HFFc6 (cell line): ENCODE data around the gene ZNF519. TPM values are rescaled to one million over a fixed set of nuclear protein-coding genes. Genes with fewer than 3 reads are reported as not detected.

ENCODE experiments used
- DNase-seq: peaks from one replicate; pipeline ENCODE4 v3.0.0-alpha.2; 2018
- H3K27ac Mint-ChIP-seq: 2 replicates; pipeline ENCODE4 v1.8.0; 2020; ENCODE audit warnings: mild to moderate bottlenecking, mixed read lengths
- H3K27me3 Mint-ChIP-seq: 2 replicates; pipeline ENCODE4 v1.8.0; 2021; ENCODE audit warnings: mild to moderate bottlenecking, moderate library complexity, mixed read lengths; ENCODE audit not compliant: insufficient read depth
- H3K36me3 Mint-ChIP-seq: 2 replicates; pipeline ENCODE4 v1.8.0; 2021; ENCODE audit warnings: low read depth, mixed read lengths
- H3K4me1 Mint-ChIP-seq: 2 replicates; pipeline ENCODE4 v1.8.0; 2020; ENCODE audit warnings: low read depth, mixed read lengths
- H3K4me3 Mint-ChIP-seq: 2 replicates; pipeline ENCODE4 v1.8.0; 2020; ENCODE audit warnings: mild to moderate bottlenecking, moderate library complexity, mixed read lengths
- H3K9me3 Mint-ChIP-seq: 2 replicates; pipeline ENCODE4 v1.8.0; 2020; ENCODE audit warnings: mild to moderate bottlenecking, mixed read lengths
- total RNA-seq, 6 experiments: library from RNA; stranded (reverse); fragmentation: NEBNext Ultra II Directional; extraction: Animal tissue kit (Norgen Biotek cat#: 25700); gene quantifications; 2 replicates in 1 of 6; 3 replicates in 5 of 6; pipeline ENCODE4 v1.2.3, GENCODE V29; 2021
- TF ChIP-seq, protein P1 (sequence below): fragments of 200-600 bp; sonication (generic); IDR thresholded peaks from 2 replicates; pipeline ENCODE4 v1.5.0; 2021; ENCODE audit warnings: antibody characterized with exemption, mild to moderate bottlenecking

Gene ZNF519
- total RNA-seq, 6 experiments from 2014 or later = 1.8 to 3.3 (median 2.9) TPM

DNA sequence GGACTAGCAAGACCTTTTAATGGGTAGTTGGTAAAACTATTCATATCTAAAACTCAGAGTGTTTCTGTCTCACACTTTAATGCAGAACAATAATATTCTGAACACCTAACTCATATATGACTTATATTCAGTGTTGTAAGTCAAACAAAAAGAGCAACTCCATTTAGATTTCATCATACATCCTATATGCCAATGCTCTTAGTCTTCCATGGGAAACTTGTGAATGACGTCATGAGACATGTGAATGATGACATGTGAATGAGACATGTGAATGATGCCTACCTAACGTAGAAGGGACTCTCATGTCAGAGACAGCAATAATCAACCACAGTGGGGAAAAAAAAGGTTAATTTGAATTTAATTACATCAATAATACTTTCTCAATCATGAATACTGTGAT, 28.0 kb downstream of the ZNF519 start:
- Mint-ChIP-seq H3K4me3 (no peak overlapping the region), H3K9me3 (peaks cover 61% of the 10 kb centered on the region), H3K27ac (no peak overlapping the region), H3K4me1 (no peaks in the 10 kb centered on the region), H3K27me3 (no peaks in the 10 kb centered on the region), H3K36me3 (peaks cover 59% of the 10 kb centered on the region)
- TF ChIP-seq, protein P1, sequence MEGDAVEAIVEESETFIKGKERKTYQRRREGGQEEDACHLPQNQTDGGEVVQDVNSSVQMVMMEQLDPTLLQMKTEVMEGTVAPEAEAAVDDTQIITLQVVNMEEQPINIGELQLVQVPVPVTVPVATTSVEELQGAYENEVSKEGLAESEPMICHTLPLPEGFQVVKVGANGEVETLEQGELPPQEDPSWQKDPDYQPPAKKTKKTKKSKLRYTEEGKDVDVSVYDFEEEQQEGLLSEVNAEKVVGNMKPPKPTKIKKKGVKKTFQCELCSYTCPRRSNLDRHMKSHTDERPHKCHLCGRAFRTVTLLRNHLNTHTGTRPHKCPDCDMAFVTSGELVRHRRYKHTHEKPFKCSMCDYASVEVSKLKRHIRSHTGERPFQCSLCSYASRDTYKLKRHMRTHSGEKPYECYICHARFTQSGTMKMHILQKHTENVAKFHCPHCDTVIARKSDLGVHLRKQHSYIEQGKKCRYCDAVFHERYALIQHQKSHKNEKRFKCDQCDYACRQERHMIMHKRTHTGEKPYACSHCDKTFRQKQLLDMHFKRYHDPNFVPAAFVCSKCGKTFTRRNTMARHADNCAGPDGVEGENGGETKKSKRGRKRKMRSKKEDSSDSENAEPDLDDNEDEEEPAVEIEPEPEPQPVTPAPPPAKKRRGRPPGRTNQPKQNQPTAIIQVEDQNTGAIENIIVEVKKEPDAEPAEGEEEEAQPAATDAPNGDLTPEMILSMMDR = no peak
- no peak for DNase-seq

GRCh38 chr18:14100503-14101286, 31.5 kb downstream of the ZNF519 start:
- peaks cover 35% of the 10 kb centered on the region for H3K9me3 Mint-ChIP-seq
- no peaks in the 10 kb centered on the region for H3K27me3 Mint-ChIP-seq
- TF ChIP-seq, protein P1 = no peak
- no peak overlapping the region for H3K27ac Mint-ChIP-seq
- no peak for DNase-seq
- no peak overlapping the region for H3K4me3 Mint-ChIP-seq
- H3K4me1 Mint-ChIP-seq = no peaks in the 10 kb centered on the region
- peaks cover 59% of the 10 kb centered on the region for H3K36me3 Mint-ChIP-seq

- Mint-ChIP-seq H3K27me3 (no peaks in the 10 kb centered on the region), H3K36me3 (peaks cover 41% of the 10 kb centered on the region), H3K4me3 (no peak overlapping the region), H3K27ac (no peak overlapping the region), H3K9me3 (peaks cover 16% of the 10 kb centered on the region), H3K4me1 (no peaks in the 10 kb centered on the region)
- TF ChIP-seq, protein P1 = no peak
- no peak for DNase-seq
Measured at GRCh38 chr18:14098428-14098827, 33.8 kb downstream of the ZNF519 start.

DNA sequence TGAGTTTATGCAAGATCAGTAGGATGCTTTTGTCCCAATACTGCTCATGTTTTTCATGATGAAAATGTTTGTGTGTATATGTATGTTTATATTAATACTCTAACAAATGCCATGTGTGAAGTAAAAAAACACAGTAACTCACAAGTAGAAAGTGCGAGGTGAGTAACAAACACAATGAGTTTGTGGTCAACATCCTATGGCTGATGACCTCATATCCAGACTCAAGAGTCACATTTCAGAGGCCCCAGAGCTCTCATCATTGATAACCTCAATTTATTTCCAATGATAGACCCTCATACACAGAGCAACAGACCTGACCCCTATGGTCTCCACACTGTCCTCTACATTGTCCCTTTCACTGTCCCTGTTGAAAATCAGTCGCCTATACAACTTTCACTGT, 34.5 kb downstream of the ZNF519 start:
- H3K4me1 Mint-ChIP-seq = no peaks in the 10 kb centered on the region
- no peaks in the 10 kb centered on the region for H3K27me3 Mint-ChIP-seq
- peaks cover 41% of the 10 kb centered on the region for H3K36me3 Mint-ChIP-seq
- TF ChIP-seq, protein P1 = no peak
- H3K9me3 Mint-ChIP-seq = peaks cover 10% of the 10 kb centered on the region
- no peak for DNase-seq
- H3K4me3 Mint-ChIP-seq = no peak overlapping the region
- H3K27ac Mint-ChIP-seq = no peak overlapping the region

DNA sequence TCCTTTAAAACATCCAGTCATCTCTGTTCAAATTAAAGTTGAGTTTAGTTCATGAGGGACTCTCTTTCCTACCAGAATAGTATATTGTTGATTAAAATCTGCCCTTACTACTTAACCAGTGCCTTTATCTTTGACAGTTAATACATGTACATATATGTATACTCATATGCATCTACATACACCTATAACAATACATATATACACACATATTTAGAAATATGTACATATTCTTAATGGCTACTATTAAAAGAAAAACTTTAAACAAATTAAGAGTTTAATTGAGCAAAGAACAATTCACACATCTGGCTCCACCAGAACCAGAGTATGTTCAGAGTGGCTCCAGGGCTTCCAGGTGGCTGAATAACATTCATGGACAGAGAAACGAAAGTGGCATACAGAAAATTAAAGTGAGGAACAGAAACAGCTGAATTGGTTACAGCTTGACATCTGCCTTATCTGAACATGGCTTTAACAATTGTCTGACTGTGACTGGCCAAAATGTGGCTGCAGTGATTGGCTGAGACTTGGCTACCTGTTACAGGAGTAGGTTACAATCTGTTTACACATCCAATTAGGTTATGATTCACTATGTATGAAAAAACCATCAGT, 38.8 kb downstream of the ZNF519 start:
- Mint-ChIP-seq H3K27ac (no peak overlapping the region), H3K4me3 (no peak overlapping the region), H3K9me3 (peaks cover 5% of the 10 kb centered on the region; the same call in 1 of the 2 replicates), H3K4me1 (no peaks in the 10 kb centered on the region), H3K36me3 (peaks cover 17% of the 10 kb centered on the region), H3K27me3 (no peaks in the 10 kb centered on the region; the same call in 1 of the 2 replicates)
- TF ChIP-seq, protein P1 = no peak
- DNase-seq = no peak
